ENCODE results near the gene PSMD1.

PSMD1 gene

GRCh38 chr2:231032575-231033140 is 24.0 kb upstream of the PSMD1 start:
- no peaks in the 10 kb centered on the region for H3K36me3 Mint-ChIP-seq (ENCODE audit: low read depth)
- H3K4me1 Mint-ChIP-seq: no peaks in the 10 kb centered on the region
- H3K27ac Mint-ChIP-seq: no peak overlapping the region
- peaks cover 53% of the 10 kb centered on the region for H3K27me3 Mint-ChIP-seq (ENCODE audit: low read depth)
- TF ChIP-seq CTCF (IDR thresholded peaks at IDR 0.05; ENCODE audit: unreplicated experiment in 3 of 3): no peak
- H3K4me3 Mint-ChIP-seq: no peak overlapping the region
- no peaks in the 10 kb centered on the region for H3K9me3 Mint-ChIP-seq

- Mint-ChIP-seq H3K27me3 (ENCODE audit: low read depth) (peaks cover 58% of the 10 kb centered on the region), H3K9me3 (no peaks in the 10 kb centered on the region), H3K4me1 (no peaks in the 10 kb centered on the region), H3K36me3 (ENCODE audit: low read depth) (no peaks in the 10 kb centered on the region), H3K4me3 (no peak overlapping the region), H3K27ac (no peak overlapping the region)
- TF ChIP-seq CTCF (IDR thresholded peaks at IDR 0.05; ENCODE audit: unreplicated experiment in 3 of 3): no peak
Measured at GRCh38 chr2:231033147-231034132, 23.2 kb upstream of the PSMD1 start.

- Mint-ChIP-seq H3K4me3 (no peak overlapping the region), H3K9me3 (no peaks in the 10 kb centered on the region), H3K4me1 (no peaks in the 10 kb centered on the region), H3K27me3 (ENCODE audit: low read depth) (peaks cover 67% of the 10 kb centered on the region), H3K27ac (no peak overlapping the region), H3K36me3 (ENCODE audit: low read depth) (no peaks in the 10 kb centered on the region)
- no peak for TF ChIP-seq CTCF (IDR thresholded peaks at IDR 0.05; ENCODE audit: unreplicated experiment in 3 of 3)
Measured at GRCh38 chr2:231034291-231034882, 22.3 kb upstream of the PSMD1 start.

GRCh38 chr2:231036131-231036530 is 20.5 kb upstream of the PSMD1 start:
- Mint-ChIP-seq H3K27ac (no peak overlapping the region), H3K36me3 (ENCODE audit: low read depth) (no peaks in the 10 kb centered on the region), H3K4me3 (peak overlapping the region; percentile 41 to 75 (median 60)), H3K9me3 (no peaks in the 10 kb centered on the region), H3K27me3 (ENCODE audit: low read depth) (peaks cover 84% of the 10 kb centered on the region), H3K4me1 (no peaks in the 10 kb centered on the region)
- no peak for TF ChIP-seq CTCF (IDR thresholded peaks at IDR 0.05; ENCODE audit: unreplicated experiment in 3 of 3)

- Mint-ChIP-seq H3K27me3 (ENCODE audit: low read depth) (peaks cover 88% of the 10 kb centered on the region), H3K27ac (no peak overlapping the region), H3K4me3 (peak overlapping the region; percentile 41 to 75 (median 67)), H3K36me3 (ENCODE audit: low read depth) (no peaks in the 10 kb centered on the region), H3K4me1 (no peaks in the 10 kb centered on the region), H3K9me3 (no peaks in the 10 kb centered on the region)
- no peak for TF ChIP-seq CTCF (IDR thresholded peaks at IDR 0.05; ENCODE audit: unreplicated experiment in 3 of 3)
Measured at GRCh38 chr2:231036578-231037106, 20.0 kb upstream of the PSMD1 start.

Data from nephron (organoid).